Lung (tissue), 12 donors: Measurements from ENCODE around the gene SEM1. TPM values are rescaled to one million over a fixed set of nuclear protein-coding genes. Genes with fewer than 3 reads are reported as not detected.

ENCODE experiments used
- ATAC-seq: fragments of 200-7000 bp; cut with Tn5 transposase; one replicate; pipeline ENCODE4 v1.9.1; 2020; ENCODE audit warnings: moderate number of reproducible peaks; ENCODE audit not compliant: insufficient read depth, low FRiP score
- DNase-seq, 3 donors: peaks; one replicate each; pipeline ENCODE4 v3.0.0-alpha.2; 2013 to 2017
- H3K27ac ChIP-seq, 2 donors: one replicate each; pipeline ENCODE4 v1.5.1; 2013; ENCODE audit warnings: mild to moderate bottlenecking in 2 of 2, moderate library complexity in 2 of 2, control low read depth in 1 of 2, inconsistent platforms in 1 of 2, low read depth in 1 of 2, low read length in 1 of 2
- H3K27me3 ChIP-seq, 3 donors: one replicate each; pipeline ENCODE4 v1.5.1; 2013; ENCODE audit warnings: low read length in 2 of 3; ENCODE audit not compliant: control insufficient read depth in 3 of 3, insufficient read depth in 3 of 3
- H3K36me3 ChIP-seq, 4 donors: one replicate each; pipeline ENCODE4 v1.5.1; 2013; ENCODE audit warnings: low read length in 4 of 4, mild to moderate bottlenecking in 1 of 4, moderate library complexity in 1 of 4; ENCODE audit not compliant: control insufficient read depth in 4 of 4, insufficient read depth in 4 of 4
- H3K4me1 ChIP-seq, 5 donors: one replicate each; pipeline ENCODE4 v1.5.1; 2013; ENCODE audit warnings: low read length in 5 of 5, mild to moderate bottlenecking in 2 of 5, moderate library complexity in 1 of 5; ENCODE audit not compliant: control insufficient read depth in 5 of 5, insufficient read depth in 5 of 5
- H3K4me3 ChIP-seq: one replicate; pipeline ENCODE4 v1.5.1; 2013; ENCODE audit warnings: mild to moderate bottlenecking, control low read depth, moderate library complexity
- H3K9ac ChIP-seq, 2 donors: one replicate each; pipeline ENCODE4 v1.5.1; 2013; ENCODE audit warnings: low read length in 2 of 2, control low read depth in 1 of 2; ENCODE audit not compliant: insufficient read depth in 1 of 2
- H3K9me3 ChIP-seq, 4 donors: one replicate each; pipeline ENCODE4 v1.5.1; 2013; ENCODE audit warnings: low read length in 3 of 4, mild to moderate bottlenecking in 1 of 4, moderate library complexity in 1 of 4; ENCODE audit not compliant: control insufficient read depth in 4 of 4, insufficient read depth in 3 of 4
- CTCF ChIP-seq: IDR thresholded peaks from 2 replicates; pipeline ENCODE4 v1.5.1; 2012; ENCODE audit warnings: mild to moderate bottlenecking; ENCODE audit errors: control extremely low read depth, extremely low read depth
- WGBS, 2 donors: extraction: QIAGEN DNeasy Blood & Tissue Kit; methylation state at CpG; one replicate each; pipeline ENCODE4 v1.1.7; 2013; 5-methylcytosine and 5-hydroxymethylcytosine counted together
- polyA plus RNA-seq, 2 donors: library from polyadenylated mRNA; stranded (reverse); fragments of 200-250 nt; gene quantifications; one replicate each; pipeline ENCODE4 v1.2.1, GENCODE V29; 2013
- total RNA-seq, 2 donors: library from RNA; depleted of rRNA in 1 of 2; stranded (reverse); fragments of >200 nt in 1 of 2; gene quantifications; one replicate each; pipeline ENCODE4 v1.2.1, GENCODE V29; 2014 to 2021
- donor health status: control.
- donor health status: control.
- donor health status: Bipolar disorder and iron deficiency.
- donor health status: healthy.
- donor health status: DM: yes; HTN: yes; CAD: no.

The SEM1 gene
- total and polyA plus RNA-seq, 4 donors = 47.0 to 190 (median 64.0) TPM

- Histone ChIP-seq H3K36me3 (no peaks in the 10 kb centered on the region), H3K4me3 (no peak overlapping the region), H3K27ac (no peak overlapping the region), H3K9me3 (no peaks in the 10 kb centered on the region), H3K9ac (no peak overlapping the region), H3K27me3 (peaks cover 2 to 15% (median 4%) of the 10 kb centered on the region in 3 donors), H3K4me1 (no peaks in the 10 kb centered on the region)
- no peak for ATAC-seq
- TF ChIP-seq CTCF = no peak
- 42 to 47% methylated on average over 4 of the region's 4 CpGs for WGBS, 2 donors
- no peak for DNase-seq
Measured at GRCh38 chr7:96740130-96740529, 30.5 kb upstream of the SEM1 start.

- no peak for TF ChIP-seq CTCF
- ATAC-seq (no peak), DNase-seq (no peak)
- Histone ChIP-seq H3K36me3 (no peaks in the 10 kb centered on the region), H3K27ac (no peak overlapping the region), H3K27me3 (peaks cover 2 to 15% (median 4%) of the 10 kb centered on the region in 3 donors), H3K9me3 (no peaks in the 10 kb centered on the region), H3K4me1 (no peaks in the 10 kb centered on the region), H3K9ac (no peak overlapping the region), H3K4me3 (no peak overlapping the region)
- WGBS, 2 donors = 51 to 60% methylated on average over 1 of the region's 1 CpG
Measured at GRCh38 chr7:96739609-96740008, 30.0 kb upstream of the SEM1 start.

- Histone ChIP-seq H3K36me3 (no peaks in the 10 kb centered on the region), H3K4me3 (no peak overlapping the region), H3K27ac (no peak overlapping the region), H3K4me1 (no peaks in the 10 kb centered on the region), H3K9ac (no peak overlapping the region), H3K9me3 (no peaks in the 10 kb centered on the region), H3K27me3 (peaks cover 2 to 15% (median 4%) of the 10 kb centered on the region in 3 donors)
- ATAC-seq (no peak), DNase-seq (no peak)
- TF ChIP-seq CTCF = no peak
- WGBS, 2 donors = 58 to 71% methylated on average over 1 of the region's 1 CpG
Measured at GRCh38 chr7:96739167-96739566, 29.5 kb upstream of the SEM1 start.

- no peaks in the 10 kb centered on the region for H3K36me3 ChIP-seq
- ATAC-seq (no peak), DNase-seq (no peak)
- no peaks in the 10 kb centered on the region for H3K9me3 ChIP-seq
- H3K9ac ChIP-seq = no peak overlapping the region
- WGBS, 2 donors = 88 to 91% methylated on average over 2 of the region's 2 CpGs
- H3K27ac ChIP-seq = no peak overlapping the region
- peaks cover 2 to 15% (median 4%) of the 10 kb centered on the region in 3 donors for H3K27me3 ChIP-seq
- TF ChIP-seq CTCF = no peak
- no peak overlapping the region for H3K4me3 ChIP-seq
- no peaks in the 10 kb centered on the region for H3K4me1 ChIP-seq
Measured at GRCh38 chr7:96738705-96739104, 29.1 kb upstream of the SEM1 start.
